GM23338 (cell line): ENCODE results near the gene HS6ST2. TPM values are rescaled to one million over a fixed set of nuclear protein-coding genes. Genes with fewer than 3 reads are reported as not detected.
A peak's percentile ranks its signal among the peaks of the same experiment; 100 is the strongest.

Source experiments
- ATAC-seq: fragments of 200-7000 bp; cut with Tn5 transposase; 3 replicates; pipeline ENCODE4 v1.9.1; 2020
- DNase-seq: peaks from one replicate; pipeline ENCODE4 v3.0.0-alpha.2; 2015; ENCODE audit warnings: low spot score
- H2AFZ ChIP-seq: fragments of 200-600 bp; sonication (generic); 2 replicates; pipeline ENCODE4 v1.8.0; 2016; ENCODE audit warnings: antibody characterized with exemption, mild to moderate bottlenecking, moderate library complexity
- H3F3A ChIP-seq: fragments of 200-600 bp; sonication (generic); replicated peaks from 2 replicates; pipeline ENCODE4 v1.8.0; 2017; ENCODE audit warnings: antibody characterized with exemption, mixed run types, low read depth
- H3K27ac ChIP-seq: fragments of 200-600 bp; sonication (generic); 2 replicates; pipeline ENCODE4 v1.6.1; 2016; ENCODE audit warnings: low read depth
- H3K27me3 ChIP-seq: fragments of 200-600 bp; sonication (generic); 2 replicates; pipeline ENCODE4 v1.8.0; 2016; ENCODE audit warnings: mild to moderate bottlenecking, mixed run types, moderate library complexity; ENCODE audit not compliant: insufficient read depth
- H3K36me3 ChIP-seq: fragments of 200-600 bp; sonication (generic); 2 replicates; pipeline ENCODE4 v1.8.0; 2016; ENCODE audit warnings: mild to moderate bottlenecking; ENCODE audit not compliant: insufficient read depth
- H3K4me1 ChIP-seq: fragments of 200-600 bp; sonication (generic); 2 replicates; pipeline ENCODE4 v1.8.0; 2016; ENCODE audit warnings: mild to moderate bottlenecking, moderate library complexity; ENCODE audit not compliant: insufficient read depth
- H3K4me2 ChIP-seq: fragments of 200-600 bp; sonication (generic); 2 replicates; pipeline ENCODE4 v1.7.1; 2017; ENCODE audit warnings: mixed run types
- H3K4me3 ChIP-seq: fragments of 200-600 bp; sonication (generic); 2 replicates; pipeline ENCODE4 v1.6.1; 2016; ENCODE audit warnings: mixed run types
- H3K79me2 ChIP-seq: fragments of 200-600 bp; sonication (generic); replicated peaks from 2 replicates; pipeline ENCODE4 v1.8.0; 2017; ENCODE audit warnings: mild to moderate bottlenecking; ENCODE audit not compliant: insufficient read depth
- H3K9me2 ChIP-seq: fragments of 200-600 bp; sonication (generic); 2 replicates; pipeline ENCODE4 v1.8.0; 2017; ENCODE audit not compliant: insufficient read depth
- H4K20me1 ChIP-seq: fragments of 200-600 bp; sonication (generic); replicated peaks from 2 replicates; pipeline ENCODE4 v1.8.0; 2017; ENCODE audit warnings: mild to moderate bottlenecking; ENCODE audit not compliant: insufficient read depth
- H3K27ac Mint-ChIP-seq: 2 replicates; pipeline ENCODE4 v1.8.0; 2020; ENCODE audit warnings: inconsistent platforms, mild to moderate bottlenecking, moderate library complexity, mixed read lengths
- H3K27me3 Mint-ChIP-seq: 3 replicates; pipeline ENCODE4 v1.8.0; 2022; ENCODE audit warnings: low read depth, mild to moderate bottlenecking, moderate library complexity, mixed read lengths, inconsistent platforms; ENCODE audit not compliant: insufficient read depth, poor library complexity
- H3K36me3 Mint-ChIP-seq: 3 replicates; pipeline ENCODE4 v1.8.0; 2021; ENCODE audit warnings: low read depth, mild to moderate bottlenecking, inconsistent platforms, moderate library complexity, mixed read lengths
- H3K4me1 Mint-ChIP-seq: 3 replicates; pipeline ENCODE4 v1.8.0; 2020; ENCODE audit warnings: mild to moderate bottlenecking, inconsistent platforms, mixed read lengths
- H3K4me3 Mint-ChIP-seq: 3 replicates; pipeline ENCODE4 v1.8.0; 2021; ENCODE audit warnings: moderate library complexity, mild to moderate bottlenecking, inconsistent platforms, mixed read lengths
- H3K9me3 Mint-ChIP-seq: 3 replicates; pipeline ENCODE4 v1.8.0; 2020; ENCODE audit warnings: moderate library complexity, mild to moderate bottlenecking, inconsistent platforms, mixed read lengths
- CREB1 ChIP-seq: fragments of 250-450 bp; sonication (Bioruptor Pico); IDR thresholded peaks from 2 replicates; pipeline ENCODE4 v1.5.0; 2020; ENCODE audit warnings: low read depth, mild to moderate bottlenecking, moderate library complexity
- NANOG ChIP-seq: IDR thresholded peaks from 2 replicates; pipeline ENCODE4 v1.6.1; 2016; ENCODE audit warnings: antibody characterized with exemption, borderline replicate concordance
- POLR2AphosphoS5 ChIP-seq: IDR thresholded peaks from 2 replicates; pipeline ENCODE4 v1.6.1; 2016; ENCODE audit warnings: antibody characterized with exemption, low read depth
- REST ChIP-seq: IDR thresholded peaks from one replicate; pipeline ENCODE4 v1.6.1; 2018; ENCODE audit warnings: antibody characterized with exemption; ENCODE audit not compliant: unreplicated experiment
- STAT1 ChIP-seq: IDR thresholded peaks from one replicate; pipeline ENCODE4 v1.6.1; 2016; ENCODE audit warnings: antibody characterized with exemption; ENCODE audit not compliant: unreplicated experiment
- polyA plus RNA-seq: library from polyadenylated mRNA; unstranded; fragments of >200 nt; fragmentation: Nextera tagmentation; extraction: Ambion mirVana; gene quantifications from 2 replicates; pipeline ENCODE4 v1.2.1, GENCODE V29; 2016
- total RNA-seq: library from RNA; depleted of rRNA; stranded (reverse); fragments of >200 nt; shearing (Covaris generic); gene quantifications from 2 replicates; pipeline ENCODE4 v1.2.3, GENCODE V29; 2014
- TF ChIP-seq, protein P1 (sequence below), 2 experiments: fragments of 200-600 bp in 1 of 2; sonication (generic) in 1 of 2; conservative IDR thresholded peaks; 2 replicates each; pipeline versions ENCODE4 v1.5.1 to v1.6.1; 2016 to 2017; ENCODE audit warnings: antibody characterized with exemption in 2 of 2, low read depth in 2 of 2, mild to moderate bottlenecking in 2 of 2, moderate library complexity in 1 of 2

Gene HS6ST2
- total and polyA plus RNA-seq, 2 experiments from 2014 or later = 0.82 to 4.8 TPM

DNA sequence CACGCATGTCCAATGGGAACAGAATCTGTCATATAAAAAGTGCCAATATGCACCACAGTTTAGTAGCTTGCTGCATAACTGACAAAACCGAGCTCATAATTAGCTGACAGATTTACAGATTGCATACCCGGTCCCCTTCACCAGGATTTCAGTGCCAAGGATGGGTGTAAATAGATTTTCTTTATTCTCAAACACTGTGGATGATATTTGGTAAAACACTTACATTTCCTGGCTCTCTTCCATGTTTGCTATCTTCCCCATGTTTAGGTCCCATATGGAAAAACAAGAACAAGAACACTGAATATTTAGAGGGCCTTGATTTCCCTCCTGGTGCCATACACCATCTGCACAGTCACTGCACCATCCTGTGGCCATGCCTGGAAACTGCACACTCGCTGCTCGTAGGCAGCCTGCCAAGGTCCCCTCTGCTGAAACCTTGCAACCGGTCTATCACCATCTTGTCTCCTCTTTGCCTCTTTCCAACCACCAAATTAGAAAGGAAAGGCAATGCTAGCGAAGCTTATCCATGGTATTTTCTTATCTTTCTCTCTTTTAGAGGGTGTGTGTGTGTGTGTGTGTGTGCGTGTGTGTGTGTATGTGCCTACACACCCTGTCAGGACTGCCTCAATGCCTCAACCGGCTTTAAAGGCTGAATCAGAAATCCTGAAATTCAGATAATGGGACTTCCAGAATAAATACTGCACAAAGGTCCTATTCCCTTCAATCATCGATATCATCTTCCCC is 345.4 kb downstream of the HS6ST2 start:
- Histone ChIP-seq H3K36me3 (no peaks in the 10 kb centered on the region), H3K4me3 (no peak overlapping the region), H3K9me2 (no peaks in the 10 kb centered on the region), H3K4me1 (no peaks in the 10 kb centered on the region), H4K20me1 (no peaks in the 10 kb centered on the region), H2AFZ (no peak overlapping the region), H3F3A (no peaks in the 10 kb centered on the region), H3K79me2 (no peaks in the 10 kb centered on the region), H3K4me2 (no peak overlapping the region), H3K27ac (no peak overlapping the region), H3K27me3 (no peaks in the 10 kb centered on the region)
- H3K9me3 Mint-ChIP-seq = no peaks in the 10 kb centered on the region
- DNase-seq = peak; percentile 65
- no peak overlapping the region for H3K27ac Mint-ChIP-seq
- TF ChIP-seq, protein P1, sequence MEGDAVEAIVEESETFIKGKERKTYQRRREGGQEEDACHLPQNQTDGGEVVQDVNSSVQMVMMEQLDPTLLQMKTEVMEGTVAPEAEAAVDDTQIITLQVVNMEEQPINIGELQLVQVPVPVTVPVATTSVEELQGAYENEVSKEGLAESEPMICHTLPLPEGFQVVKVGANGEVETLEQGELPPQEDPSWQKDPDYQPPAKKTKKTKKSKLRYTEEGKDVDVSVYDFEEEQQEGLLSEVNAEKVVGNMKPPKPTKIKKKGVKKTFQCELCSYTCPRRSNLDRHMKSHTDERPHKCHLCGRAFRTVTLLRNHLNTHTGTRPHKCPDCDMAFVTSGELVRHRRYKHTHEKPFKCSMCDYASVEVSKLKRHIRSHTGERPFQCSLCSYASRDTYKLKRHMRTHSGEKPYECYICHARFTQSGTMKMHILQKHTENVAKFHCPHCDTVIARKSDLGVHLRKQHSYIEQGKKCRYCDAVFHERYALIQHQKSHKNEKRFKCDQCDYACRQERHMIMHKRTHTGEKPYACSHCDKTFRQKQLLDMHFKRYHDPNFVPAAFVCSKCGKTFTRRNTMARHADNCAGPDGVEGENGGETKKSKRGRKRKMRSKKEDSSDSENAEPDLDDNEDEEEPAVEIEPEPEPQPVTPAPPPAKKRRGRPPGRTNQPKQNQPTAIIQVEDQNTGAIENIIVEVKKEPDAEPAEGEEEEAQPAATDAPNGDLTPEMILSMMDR (conservative IDR thresholded peaks at IDR 0.05; ENCODE audit: low read depth in 2 of 2) = peak; percentile 61 to 83
- no peak for TF ChIP-seq STAT1
- peaks cover 2% of the 10 kb centered on the region for H3K27me3 Mint-ChIP-seq
- ATAC-seq = peak; percentile 90
- H3K4me1 Mint-ChIP-seq = no peaks in the 10 kb centered on the region
- H3K4me3 Mint-ChIP-seq = no peak overlapping the region
- no peaks in the 10 kb centered on the region for H3K36me3 Mint-ChIP-seq

DNA sequence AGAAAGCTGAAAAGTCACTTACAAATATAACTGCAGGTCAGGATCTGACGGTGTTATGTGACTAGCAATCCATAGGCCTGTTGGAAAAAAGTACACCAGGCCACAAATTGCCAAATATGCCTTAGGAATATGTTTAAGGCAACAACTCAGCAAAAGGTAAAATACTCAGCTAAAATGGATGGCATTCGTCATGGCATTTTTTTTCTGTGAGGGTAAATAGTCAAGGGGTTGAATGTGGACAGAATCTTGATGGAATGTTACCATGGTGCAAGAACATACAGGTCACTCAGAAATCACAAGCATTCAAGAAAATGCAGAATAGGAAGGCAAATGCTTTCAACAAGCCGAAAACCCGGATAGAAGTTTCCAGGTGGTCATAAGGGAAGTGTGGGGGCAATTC is 347.9 kb downstream of the HS6ST2 start:
- Mint-ChIP-seq H3K36me3 (no peaks in the 10 kb centered on the region), H3K27me3 (no peaks in the 10 kb centered on the region), H3K27ac (no peak overlapping the region), H3K4me1 (no peaks in the 10 kb centered on the region), H3K4me3 (no peak overlapping the region), H3K9me3 (no peaks in the 10 kb centered on the region)
- no peaks in the 10 kb centered on the region for H4K20me1 ChIP-seq
- no peaks in the 10 kb centered on the region for H3K36me3 ChIP-seq
- no peaks in the 10 kb centered on the region for H3F3A ChIP-seq
- H3K4me3 ChIP-seq = no peak overlapping the region
- DNase-seq = no peak
- no peak overlapping the region for H2AFZ ChIP-seq
- H3K4me1 ChIP-seq = no peaks in the 10 kb centered on the region
- H3K4me2 ChIP-seq = no peak overlapping the region
- H3K27me3 ChIP-seq = no peaks in the 10 kb centered on the region
- H3K27ac ChIP-seq = no peak overlapping the region
- no peak for ATAC-seq
- no peaks in the 10 kb centered on the region for H3K79me2 ChIP-seq
- no peaks in the 10 kb centered on the region for H3K9me2 ChIP-seq
- TF ChIP-seq NANOG = no peak
- no peak for TF ChIP-seq CREB1
- TF ChIP-seq REST = no peak
- TF ChIP-seq, protein P1 (conservative IDR thresholded peaks at IDR 0.05; ENCODE audit: low read depth in 2 of 2) = no peak
- TF ChIP-seq POLR2AphosphoS5 = no peak
- no peak for TF ChIP-seq STAT1
